NCI-H128 (cell line): ENCODE measurements around the gene FBXL19.
A peak's percentile ranks its signal among the peaks of the same experiment; 100 is the strongest.
"Not testable (repeated sequence)": the region's sequence is repeated elsewhere in the genome, so short reads cannot be mapped to it uniquely, and the experiment has no call there.

Experiments used
- DNase-seq: peaks from one replicate; lab custom pipeline; 2025; ENCODE audit not compliant: unreplicated experiment; lab: John Stamatoyannopoulos, UW

FBXL19 gene

GRCh38 chr16:30921748-30922419, 1.5 kb upstream of the FBXL19 start:
- peak; percentile 75 for DNase-seq

- peak; percentile 92 for DNase-seq
These were observed 882 bp upstream of the FBXL19 start for GRCh38 chr16:30922420-30922959.

- DNase-seq = peak; percentile 91
These were observed 324 bp upstream of the FBXL19 start for GRCh38 chr16:30922960-30923535.

- no peak for DNase-seq
These were observed 922 bp downstream of the FBXL19 start for GRCh38 chr16:30924076-30924912.

GRCh38 chr16:30924913-30925631, 1.7 kb downstream of the FBXL19 start:
- no peak for DNase-seq

- DNase-seq = no peak
These were observed 2.2 kb downstream of the FBXL19 start for GRCh38 chr16:30925632-30925987.

- no peak for DNase-seq
These were observed 2.8 kb downstream of the FBXL19 start for GRCh38 chr16:30925995-30926811.

GRCh38 chr16:30926937-30927788, 3.8 kb downstream of the FBXL19 start:
- no peak for DNase-seq

- DNase-seq = peak; percentile 73
These were observed 4.5 kb downstream of the FBXL19 start for GRCh38 chr16:30927789-30928378.

- no peak for DNase-seq
These were observed 5.0 kb downstream of the FBXL19 start for GRCh38 chr16:30928390-30928789.

GRCh38 chr16:30929167-30929566, 5.8 kb downstream of the FBXL19 start:
- DNase-seq = no peak

GRCh38 chr16:30930160-30930571, 6.8 kb downstream of the FBXL19 start:
- no peak for DNase-seq

- no peak for DNase-seq
These were observed 7.8 kb downstream of the FBXL19 start for GRCh38 chr16:30931068-30931650.

- no peak for DNase-seq
These were observed 11.6 kb downstream of the FBXL19 start for GRCh38 chr16:30934827-30935557.

- no peak for DNase-seq
These were observed 14.3 kb downstream of the FBXL19 start for GRCh38 chr16:30937692-30938091.

GRCh38 chr16:30939571-30939970, 16.2 kb downstream of the FBXL19 start:
- DNase-seq = not testable (repeated sequence)

- DNase-seq = no peak
These were observed 18.4 kb downstream of the FBXL19 start for GRCh38 chr16:30941600-30942425.
